SKM-1 treated with dmso at 0.1 percent for 144 hours (cell line): ENCODE results near the gene LAG3.

ENCODE experiments used
- DNase-seq: peaks from one replicate; lab custom pipeline; 2025; ENCODE audit not compliant: unreplicated experiment; lab: John Stamatoyannopoulos, UW

Gene LAG3

DNA sequence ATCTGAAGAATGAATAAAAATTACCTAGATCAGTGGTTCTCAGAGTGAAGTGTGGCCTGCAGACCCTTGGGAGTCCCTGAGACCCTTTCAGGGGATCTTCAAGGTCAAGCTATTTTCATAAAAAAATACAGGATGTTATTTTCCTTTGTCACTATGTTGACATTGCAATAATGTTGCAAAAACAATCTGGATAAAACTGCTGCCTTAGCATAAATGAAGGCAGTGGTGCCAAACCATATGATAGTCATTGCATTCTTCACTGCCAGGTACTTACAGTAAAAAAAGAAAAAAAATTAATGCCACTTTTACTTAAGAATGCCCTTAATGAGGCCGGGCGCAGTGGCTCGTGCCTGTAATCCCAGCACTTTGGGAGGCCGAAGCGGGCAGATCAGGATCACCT, 15.0 kb downstream of the LAG3 start:
- DNase-seq = no peak

DNA sequence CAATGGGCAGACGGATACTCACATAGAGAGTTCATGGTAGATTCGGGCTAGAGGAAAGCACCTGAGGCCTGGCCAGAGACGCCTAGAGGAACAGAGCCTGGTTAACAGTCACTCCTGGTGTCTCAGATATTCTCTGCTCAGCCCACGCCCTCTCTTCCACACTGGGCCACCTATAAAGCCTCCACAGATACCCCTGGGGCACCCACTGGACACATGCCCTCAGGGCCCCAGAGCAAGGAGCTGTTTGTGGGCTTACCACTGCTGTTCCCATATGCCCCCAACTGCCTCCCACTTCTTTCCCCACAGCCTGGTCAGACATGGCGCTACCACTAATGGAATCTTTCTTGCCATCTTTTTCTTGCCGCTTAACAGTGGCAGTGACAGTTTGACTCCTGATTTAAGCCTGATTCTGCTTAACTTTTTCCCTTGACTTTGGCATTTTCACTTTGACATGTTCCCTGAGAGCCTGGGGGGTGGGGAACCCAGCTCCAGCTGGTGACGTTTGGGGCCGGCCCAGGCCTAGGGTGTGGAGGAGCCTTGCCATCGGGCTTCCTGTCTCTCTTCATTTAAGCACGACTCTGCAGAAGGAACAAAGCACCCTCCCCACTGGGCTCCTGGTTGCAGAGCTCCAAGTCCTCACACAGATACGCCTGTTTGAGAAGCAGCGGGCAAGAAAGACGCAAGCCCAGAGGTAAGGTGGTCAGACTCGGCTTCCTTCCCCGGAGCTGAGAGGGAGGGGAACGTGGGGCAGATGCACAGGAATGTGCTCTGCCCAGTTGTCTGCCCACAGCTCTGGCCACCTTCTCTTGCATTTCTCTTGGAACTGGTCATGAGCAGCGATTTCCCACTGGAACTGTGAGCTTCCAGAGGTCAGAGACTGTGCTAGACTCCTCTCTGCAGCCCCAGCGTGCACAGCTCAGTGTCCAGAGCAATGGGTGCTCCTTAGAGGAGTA, 16.9 kb downstream of the LAG3 start, which contains the start of gene CD4:
Gene CD4, plus strand, starts transcription at position 557 of the 953 bp plus-strand sequence. CDS start 10,611 bp downstream, outside the sequence.
- peak; percentile 26 for DNase-seq

DNA sequence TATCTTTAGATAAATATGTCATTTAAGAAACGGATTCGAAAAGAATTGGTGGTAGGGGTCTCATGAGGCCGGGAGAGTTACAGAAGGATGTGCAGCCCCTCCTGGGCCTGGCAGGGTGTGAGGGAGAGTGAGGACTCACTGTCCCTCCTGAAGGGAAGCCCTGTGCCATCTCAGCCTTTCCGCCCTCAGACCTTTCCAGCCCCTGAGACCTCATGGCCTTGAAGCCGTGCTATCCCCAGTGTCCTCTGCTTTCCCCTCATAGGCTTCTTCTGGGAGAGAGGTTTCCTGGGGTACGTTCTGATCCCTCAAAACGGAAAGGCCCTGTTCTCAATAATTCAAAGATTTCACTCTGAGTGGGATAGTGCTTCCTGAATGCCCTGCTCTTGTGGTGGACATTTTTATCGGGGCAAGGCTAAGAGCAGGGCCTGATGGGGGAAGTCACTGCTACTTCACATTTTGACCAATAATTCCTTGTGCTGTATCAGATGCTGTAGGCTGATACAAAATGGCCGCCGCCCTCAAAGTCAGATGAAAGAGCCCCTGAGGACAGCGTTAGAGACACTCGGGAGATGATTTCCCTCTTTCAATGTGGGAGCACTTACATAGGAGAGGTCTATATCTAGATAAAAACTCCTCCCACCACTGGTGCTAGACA, 18.3 kb downstream of the LAG3 start:
- no peak for DNase-seq

DNA sequence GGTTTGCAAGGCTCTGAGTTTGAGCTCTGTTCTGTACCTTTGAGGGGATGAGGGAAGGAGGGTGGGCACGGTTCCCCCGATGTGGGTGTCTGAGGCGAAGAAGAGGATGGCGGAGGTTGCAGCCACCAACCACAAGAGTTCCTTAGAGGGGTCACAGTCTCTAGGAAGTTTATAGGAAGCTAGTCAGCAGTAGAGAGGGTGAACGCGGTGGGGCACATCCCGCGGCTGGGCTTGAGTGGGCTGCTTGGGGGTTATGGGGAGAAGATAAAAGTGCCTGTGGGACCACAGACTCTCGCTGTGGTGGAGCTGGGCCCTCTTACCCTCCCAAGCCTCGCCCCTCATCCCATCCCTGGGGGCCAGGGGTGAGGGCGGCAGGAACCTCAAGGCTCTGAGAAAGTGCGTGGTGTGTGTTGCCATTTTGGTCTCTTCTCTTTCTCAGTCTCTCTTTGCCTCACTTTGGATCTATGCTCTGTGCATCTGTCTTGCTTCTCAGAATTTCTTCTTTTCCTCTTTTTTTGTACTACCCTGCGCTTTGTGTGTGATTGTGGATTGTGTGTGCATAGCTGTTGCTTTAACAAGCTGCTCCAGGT, 19.7 kb downstream of the LAG3 start:
- no peak for DNase-seq

DNA sequence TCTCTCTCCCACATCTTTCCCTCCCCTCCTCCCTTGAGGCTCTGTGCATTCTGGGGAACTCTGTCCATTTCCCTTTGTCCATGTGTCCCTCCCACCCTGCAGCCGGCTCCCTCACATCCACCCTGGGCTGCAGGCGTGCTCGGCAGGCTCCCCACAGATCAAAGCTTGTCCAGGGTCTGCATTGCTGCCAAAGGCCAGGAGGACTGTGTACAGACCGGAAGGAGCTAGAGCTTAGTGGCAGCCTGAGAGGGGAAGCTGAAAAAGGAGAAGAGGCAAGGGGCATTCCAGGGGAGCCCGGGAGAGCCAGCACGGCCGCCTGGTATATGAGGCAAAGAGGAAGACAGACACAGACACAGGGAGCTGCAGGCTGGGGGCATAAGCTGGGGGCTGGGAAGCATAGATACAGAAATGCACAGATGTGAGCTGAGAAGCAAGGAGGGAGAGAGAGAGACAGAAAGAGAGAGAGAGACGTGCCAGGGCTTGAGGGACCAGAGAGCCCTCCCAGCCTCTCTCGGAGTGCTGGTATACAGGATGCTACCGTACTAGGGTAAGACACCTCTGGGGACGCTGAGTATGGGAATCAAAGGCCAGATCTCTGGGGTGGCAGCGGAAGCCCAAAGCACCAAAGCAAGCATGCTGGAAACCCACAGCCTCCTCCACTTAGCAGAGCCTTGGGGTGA, 20.3 kb downstream of the LAG3 start:
- peak; percentile 64 for DNase-seq

DNA sequence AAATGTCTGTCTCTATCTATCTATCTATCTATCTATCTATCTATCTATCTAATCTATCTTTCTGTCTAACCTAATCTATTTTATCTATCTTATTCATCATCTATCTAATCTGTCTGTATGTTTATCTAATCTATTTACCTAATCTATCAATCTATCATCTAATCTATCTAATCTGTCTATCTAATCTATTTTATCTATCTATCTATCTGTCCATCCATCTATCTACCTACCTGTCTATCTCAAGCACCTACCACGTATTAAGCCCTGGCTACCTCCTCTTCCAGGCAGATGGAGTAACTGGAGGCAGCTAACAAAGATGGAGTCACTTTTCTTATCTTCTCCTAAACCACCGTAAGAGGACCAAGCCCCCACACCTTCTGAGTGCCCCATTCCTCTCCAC, 22.8 kb downstream of the LAG3 start:
- no peak for DNase-seq

DNA sequence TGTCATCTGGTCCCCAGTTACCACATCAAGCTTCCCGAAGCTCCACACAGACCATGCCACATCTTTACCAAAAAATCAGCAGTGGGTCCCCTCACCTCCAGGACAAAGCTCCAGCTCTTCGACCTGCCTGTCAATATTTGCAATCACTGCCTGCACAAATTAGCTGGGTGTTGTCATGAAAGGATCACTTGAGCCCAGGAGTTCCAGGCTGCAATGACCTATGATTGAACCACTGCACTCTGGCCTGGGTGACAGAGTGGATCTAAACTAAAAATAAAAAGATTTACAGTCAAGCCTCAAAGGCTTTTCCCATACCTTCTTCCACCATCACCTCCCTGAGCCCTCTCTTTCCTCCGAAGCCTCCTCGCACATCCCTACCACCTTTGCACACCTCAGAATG, 24.3 kb downstream of the LAG3 start:
- no peak for DNase-seq

DNA sequence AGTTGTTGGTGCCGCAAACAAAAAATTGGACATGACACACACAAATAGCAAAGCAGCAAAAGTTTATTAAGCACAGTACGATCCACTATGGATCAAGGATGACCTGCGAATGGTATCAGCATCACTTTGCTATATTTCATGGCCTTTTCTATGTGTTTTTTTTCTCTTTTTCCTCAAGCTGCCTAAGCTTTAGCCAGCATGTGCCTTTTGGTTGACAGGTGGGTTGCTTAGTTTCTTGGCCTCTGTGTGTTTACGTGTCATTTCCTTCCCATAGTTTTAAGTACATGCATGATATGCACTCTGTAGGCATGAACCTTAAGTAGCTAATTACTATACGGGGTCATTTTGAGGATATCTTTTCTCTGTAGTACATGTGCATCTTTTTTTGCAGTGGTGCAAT, 26.8 kb downstream of the LAG3 start:
- DNase-seq = no peak

DNA sequence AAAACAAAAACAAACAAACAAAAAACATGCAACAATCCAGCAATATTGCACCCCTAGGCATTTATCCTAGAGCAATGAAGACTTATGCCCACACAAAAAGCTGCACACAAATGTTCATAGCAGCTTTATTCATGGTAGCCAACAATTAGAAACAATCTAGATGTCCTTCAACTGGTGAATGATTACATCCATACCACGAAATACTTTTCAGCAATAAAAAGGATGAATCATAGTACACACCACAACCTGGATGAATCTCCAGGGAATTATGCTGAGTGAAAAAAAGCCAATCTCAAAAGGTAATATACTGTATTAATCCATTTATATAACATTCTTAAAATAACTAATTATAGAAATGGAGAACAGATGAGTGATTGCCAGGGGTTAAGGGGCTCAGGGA, 34.9 kb downstream of the LAG3 start:
- no peak for DNase-seq

DNA sequence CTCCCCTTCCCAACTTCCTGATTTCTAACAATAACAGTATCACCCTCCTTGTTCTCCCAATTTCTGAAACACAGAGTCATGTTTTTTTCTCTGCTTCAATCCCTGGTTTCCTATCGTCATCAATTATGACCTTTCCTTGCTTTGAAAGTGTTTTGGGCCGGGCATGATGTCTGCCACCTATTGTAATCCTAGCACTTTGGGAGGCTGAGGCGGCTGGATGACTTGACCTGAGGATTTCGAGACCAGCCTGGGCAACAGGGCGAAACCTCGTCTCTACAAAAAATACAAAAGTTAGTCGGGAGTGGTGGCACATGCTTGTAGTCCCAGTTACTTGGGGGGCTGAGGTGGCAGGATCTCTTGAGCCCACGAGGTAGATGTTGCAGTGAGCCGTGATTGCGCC, 36.7 kb downstream of the LAG3 start:
- DNase-seq = no peak

DNA sequence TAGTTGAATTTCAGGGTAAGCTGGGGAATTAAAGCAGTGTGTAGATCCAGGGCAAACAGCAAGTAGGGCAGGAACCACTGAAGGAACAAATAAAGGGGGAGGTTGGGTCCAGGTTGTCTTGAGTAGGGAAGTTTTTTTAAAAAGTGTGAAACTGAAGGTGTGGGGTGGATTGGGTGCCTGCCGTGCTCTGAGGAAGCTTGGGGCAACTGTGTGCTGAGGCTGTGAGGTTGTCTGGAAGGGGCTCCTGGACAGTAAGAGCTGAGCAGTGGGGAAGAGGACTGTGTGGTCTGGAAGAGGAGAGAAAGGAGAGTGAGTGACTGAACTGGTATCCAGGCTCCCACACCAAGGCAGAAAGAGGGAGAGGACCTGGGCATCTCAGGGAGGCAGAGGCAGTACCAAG, 38.4 kb downstream of the LAG3 start:
- no peak for DNase-seq

DNA sequence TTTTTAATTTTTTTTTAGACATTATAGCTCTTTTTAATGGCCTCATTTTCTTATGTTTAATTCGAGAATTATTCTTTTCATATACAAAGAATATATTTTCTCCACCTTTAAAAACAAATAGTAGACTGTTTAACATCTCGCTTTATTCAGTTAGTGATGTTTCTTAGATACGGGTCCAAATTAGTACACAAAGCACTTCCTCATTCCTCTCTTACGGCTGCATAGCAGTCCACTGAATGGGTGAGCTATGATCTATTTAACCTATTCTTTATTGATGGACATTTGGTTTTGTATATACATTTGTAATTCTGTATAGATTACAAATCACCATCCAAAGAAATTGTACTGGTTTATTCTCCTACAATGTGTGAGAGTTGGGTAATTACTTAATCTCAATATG, 41.0 kb downstream of the LAG3 start:
- no peak for DNase-seq

DNA sequence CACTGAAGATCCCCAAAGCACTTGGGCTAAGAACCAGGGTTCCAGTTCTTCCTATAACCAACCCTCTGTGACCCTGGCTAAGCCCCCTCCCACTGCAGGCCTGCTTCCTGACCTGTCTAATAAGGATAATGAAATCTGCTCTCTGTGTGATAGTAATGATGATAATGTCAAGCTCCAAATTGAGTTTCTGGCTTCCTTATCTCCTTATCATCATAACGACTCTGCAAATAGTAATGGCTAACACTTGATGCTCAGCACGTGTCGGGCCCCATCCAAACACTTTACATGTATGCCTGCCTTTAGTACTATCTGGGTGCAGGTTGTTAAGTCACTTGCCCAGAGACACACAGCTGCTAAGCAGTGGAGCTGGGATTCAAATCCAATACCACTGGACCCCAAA, 44.3 kb downstream of the LAG3 start:
- no peak for DNase-seq

DNA sequence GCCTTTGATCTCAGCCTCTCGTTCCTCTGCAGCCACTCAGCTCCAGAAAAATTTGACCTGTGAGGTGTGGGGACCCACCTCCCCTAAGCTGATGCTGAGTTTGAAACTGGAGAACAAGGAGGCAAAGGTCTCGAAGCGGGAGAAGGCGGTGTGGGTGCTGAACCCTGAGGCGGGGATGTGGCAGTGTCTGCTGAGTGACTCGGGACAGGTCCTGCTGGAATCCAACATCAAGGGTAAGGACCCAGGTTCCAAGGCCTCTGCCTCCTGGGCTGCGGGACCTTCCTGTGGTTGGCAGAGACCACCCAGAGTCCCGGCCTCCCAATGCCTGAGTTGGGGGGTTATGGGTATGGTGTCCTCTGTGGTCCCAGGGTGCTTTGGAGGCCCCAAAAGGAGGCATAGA, 44.8 kb downstream of the LAG3 start:
- no peak for DNase-seq

DNA sequence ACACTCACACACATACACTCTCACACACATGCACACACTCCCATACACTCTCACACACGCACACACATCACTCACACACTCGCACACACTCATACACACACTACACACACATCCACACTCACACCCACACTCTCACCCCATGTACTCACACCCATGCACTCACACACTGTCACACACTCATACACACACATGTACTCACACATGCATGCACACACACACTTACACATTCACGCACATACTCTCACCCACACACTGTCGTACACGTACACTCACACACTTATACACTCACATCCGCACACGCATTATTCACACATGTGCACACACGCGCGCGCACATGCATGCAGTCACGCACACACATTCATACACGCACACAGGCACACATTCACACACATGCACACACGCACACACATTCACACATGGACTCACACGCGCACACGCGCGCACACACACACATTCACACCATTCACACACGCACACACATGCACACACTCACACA, 45.4 kb downstream of the LAG3 start:
- no peak for DNase-seq

DNA sequence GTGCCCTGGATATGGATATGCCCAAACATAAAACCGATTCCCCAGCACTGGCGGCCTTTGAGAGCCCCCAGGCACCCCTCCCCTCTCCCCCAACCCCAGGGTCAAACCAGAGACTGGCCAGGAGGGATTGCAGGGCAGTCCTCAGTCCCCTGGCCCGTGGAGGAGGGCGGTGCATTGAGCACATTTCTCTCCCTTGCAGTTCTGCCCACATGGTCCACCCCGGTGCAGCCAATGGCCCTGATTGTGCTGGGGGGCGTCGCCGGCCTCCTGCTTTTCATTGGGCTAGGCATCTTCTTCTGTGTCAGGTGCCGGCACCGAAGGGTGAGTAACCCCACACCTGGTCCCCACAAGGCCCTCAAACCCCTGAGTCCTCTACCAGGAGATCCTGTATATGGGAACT, 45.9 kb downstream of the LAG3 start:
- DNase-seq = no peak

DNA sequence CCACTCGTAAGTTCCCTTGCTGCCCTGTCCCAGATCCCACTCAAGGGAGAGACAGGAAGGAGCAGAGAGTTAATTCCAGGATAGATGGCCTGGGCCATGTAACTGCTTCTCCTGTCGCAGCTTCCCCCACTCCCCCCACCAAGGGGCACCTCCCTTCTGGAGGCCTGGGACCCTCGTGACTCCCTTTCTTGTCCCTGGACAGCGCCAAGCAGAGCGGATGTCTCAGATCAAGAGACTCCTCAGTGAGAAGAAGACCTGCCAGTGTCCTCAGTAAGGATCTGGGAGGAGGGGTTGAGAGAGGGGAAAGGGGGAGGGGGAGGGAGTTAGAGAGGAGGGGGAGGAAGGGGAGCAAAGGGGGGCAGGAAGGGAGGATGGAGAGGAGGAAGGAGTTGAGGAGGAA, 46.3 kb downstream of the LAG3 start:
- DNase-seq = no peak

DNA sequence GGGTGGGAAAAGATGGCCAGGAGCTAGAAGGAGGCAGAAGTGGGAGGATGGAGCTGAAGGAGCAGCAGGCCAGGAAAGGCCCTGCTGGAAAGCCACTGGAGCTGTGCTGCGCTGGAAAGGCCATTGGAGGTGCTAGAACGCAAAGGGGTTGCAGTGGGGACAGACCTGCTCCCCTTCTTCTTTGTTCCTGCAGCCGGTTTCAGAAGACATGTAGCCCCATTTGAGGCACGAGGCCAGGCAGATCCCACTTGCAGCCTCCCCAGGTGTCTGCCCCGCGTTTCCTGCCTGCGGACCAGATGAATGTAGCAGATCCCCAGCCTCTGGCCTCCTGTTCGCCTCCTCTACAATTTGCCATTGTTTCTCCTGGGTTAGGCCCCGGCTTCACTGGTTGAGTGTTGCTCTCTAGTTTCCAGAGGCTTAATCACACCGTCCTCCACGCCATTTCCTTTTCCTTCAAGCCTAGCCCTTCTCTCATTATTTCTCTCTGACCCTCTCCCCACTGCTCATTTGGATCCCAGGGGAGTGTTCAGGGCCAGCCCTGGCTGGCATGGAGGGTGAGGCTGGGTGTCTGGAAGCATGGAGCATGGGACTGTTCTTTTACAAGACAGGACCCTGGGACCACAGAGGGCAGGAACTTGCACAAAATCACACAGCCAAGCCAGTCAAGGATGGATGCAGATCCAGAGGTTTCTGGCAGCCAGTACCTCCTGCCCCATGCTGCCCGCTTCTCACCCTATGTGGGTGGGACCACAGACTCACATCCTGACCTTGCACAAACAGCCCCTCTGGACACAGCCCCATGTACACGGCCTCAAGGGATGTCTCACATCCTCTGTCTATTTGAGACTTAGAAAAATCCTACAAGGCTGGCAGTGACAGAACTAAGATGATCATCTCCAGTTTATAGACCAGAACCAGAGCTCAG, 47.0 kb downstream of the LAG3 start:
- DNase-seq = no peak

DNA sequence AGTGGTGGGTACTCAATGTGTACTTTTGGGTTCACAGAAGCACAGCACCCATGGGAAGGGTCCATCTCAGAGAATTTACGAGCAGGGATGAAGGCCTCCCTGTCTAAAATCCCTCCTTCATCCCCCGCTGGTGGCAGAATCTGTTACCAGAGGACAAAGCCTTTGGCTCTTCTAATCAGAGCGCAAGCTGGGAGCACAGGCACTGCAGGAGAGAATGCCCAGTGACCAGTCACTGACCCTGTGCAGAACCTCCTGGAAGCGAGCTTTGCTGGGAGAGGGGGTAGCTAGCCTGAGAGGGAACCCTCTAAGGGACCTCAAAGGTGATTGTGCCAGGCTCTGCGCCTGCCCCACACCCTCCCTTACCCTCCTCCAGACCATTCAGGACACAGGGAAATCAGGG, 47.8 kb downstream of the LAG3 start:
- DNase-seq = no peak
